Effector CD4-positive, alpha-beta T cell (primary cell): ENCODE results near the gene RFNG.

Experiments used
- DNase-seq: peaks from one replicate; pipeline ENCODE4 v3.0.0-alpha.2; 2020

The RFNG gene

DNA sequence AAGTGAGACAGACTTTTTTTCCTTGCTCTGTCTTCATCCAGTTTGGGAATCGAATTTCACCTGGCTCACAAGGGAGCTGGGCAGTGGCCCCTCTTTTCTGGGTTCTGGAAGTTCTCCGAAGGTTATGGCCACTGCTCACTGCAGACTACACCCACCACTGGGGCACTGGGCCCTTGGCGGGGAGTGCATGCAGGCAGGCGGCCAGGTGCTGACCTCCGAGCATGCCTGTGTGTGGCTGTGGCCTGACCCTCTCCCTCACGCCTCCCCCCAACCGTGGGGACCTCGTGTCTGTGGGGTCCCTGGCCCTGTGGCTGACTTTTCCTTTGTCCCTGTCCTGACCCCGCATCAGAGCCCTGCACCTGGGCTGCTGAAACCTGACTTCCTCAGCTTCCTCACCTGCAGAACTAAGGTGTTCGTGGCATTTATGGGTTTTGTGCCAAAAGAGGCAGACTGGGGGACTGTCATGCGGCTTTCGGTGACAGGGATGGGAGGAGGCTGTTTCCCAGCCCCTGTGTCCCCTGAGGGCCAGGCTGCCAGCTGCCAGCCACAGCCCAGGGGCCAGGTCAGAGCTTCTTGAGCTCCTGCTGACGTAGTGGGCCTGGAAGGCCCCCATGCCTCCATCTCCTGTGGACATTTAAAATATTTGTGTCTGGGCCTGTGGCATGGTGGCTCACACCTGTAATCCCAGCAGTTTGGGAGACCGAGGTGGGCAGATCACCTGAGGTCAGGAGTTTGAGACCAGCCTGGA, 52.7 kb downstream of the RFNG start:
- DNase-seq, result no peak

DNA sequence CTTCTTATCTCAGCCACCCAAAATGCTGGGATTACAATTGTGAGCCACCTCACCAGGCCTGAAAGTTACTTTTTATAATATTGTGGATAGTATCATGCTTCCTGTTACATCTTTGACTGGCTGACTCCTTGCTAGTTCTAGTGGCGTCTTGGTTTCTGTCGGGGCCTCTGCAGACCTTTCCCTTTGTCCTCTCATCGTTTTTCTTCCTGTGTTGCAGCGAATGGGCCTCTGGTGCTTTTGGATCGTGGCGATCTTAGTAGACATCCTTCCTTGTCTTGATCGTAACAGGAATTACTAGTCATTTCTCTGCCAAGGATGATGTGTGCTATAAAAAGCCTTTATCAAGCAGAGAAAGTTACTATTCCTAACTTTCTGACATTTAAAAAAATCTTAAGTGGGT, 53.4 kb downstream of the RFNG start:
- no peak for DNase-seq
